Measurements from ENCODE around the gene SOD3.

Gene SOD3

GRCh38 chr4:24809815-24810405 lies 14.5 kb downstream of the SOD3 start:
- no peak for TF ChIP-seq FOXP2 (optimal IDR thresholded peaks at IDR 0.05; ENCODE audit: borderline replicate concordance, extremely low read depth, extremely low read length, insufficient read depth)
- TF ChIP-seq TAF1 (IDR thresholded peaks at IDR 0.05; ENCODE audit: borderline replicate concordance, insufficient read depth, low read length): no peak
- TF ChIP-seq SIN3A (IDR thresholded peaks at IDR 0.05; ENCODE audit: borderline replicate concordance, insufficient read depth, low read length): no peak
- TF ChIP-seq POLR2AphosphoS5 (IDR thresholded peaks at IDR 0.05; ENCODE audit: low read depth, low read length): no peak
- TF ChIP-seq REST (IDR thresholded peaks at IDR 0.05; ENCODE audit: insufficient read depth in 1 of 2, low read depth in 2 of 2, low read length in 2 of 2): no peak

DNA sequence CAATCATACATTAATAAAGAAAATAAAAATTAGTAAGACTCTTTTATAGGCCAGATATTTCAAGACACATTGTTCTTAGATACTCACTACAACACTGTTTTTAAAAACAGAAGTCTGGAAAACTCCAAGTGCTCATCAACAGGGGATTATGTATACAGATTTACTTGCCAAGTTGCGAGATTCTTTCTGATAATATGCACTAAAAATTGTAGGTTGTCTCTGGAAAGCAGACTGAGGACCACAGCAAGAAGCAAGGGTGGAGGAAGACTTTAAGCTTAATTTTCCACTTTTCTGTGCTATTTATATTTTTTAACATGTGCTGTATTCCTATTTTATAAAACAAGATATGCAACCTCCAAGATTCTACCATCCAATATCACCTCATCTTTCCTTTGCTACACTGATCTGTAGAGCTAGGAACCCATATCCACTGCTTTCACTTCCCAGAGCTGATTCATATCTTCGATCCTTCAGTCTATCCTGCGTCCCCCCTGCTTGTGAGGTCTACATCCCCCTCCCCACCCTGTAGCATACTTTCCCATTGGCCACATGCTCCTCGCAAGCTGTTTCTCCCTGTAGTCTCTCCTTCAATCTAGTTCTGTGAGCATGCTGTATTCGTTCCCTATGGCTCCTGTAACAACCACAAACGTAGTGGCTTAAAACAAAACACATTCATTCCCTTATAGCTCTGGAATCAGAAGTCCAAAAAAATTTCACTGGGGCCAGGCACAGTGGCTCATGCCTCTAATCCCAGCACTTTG lies 15.7 kb downstream of the SOD3 start:
- TF ChIP-seq FOXP2 (optimal IDR thresholded peaks at IDR 0.05; ENCODE audit: borderline replicate concordance, extremely low read depth, extremely low read length, insufficient read depth) (no peak), REST (IDR thresholded peaks at IDR 0.05; ENCODE audit: insufficient read depth in 1 of 2, low read depth in 2 of 2, low read length in 2 of 2) (no peak), SIN3A (IDR thresholded peaks at IDR 0.05; ENCODE audit: borderline replicate concordance, insufficient read depth, low read length) (no peak), TAF1 (IDR thresholded peaks at IDR 0.05; ENCODE audit: borderline replicate concordance, insufficient read depth, low read length) (no peak), POLR2AphosphoS5 (IDR thresholded peaks at IDR 0.05; ENCODE audit: low read depth, low read length) (no peak)

DNA sequence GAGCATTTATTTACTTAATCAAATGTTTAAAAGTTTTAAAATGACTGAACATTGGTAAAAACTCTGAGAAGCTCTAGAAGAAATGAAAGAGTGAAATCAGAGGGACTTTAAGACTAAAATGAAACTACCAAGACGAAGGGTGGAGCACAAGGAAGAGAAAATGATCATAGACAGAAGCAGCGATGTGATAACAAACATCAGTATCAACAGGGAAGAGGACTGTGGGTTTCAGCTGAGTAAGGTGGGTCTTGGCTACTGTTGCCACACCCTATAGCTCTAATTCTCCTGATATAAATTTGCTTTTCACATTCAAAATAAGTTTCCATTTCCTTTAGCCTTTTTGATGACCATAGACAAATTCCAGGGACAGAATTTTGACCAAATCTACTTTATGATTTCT lies 18.4 kb downstream of the SOD3 start:
- no peak for TF ChIP-seq SIN3A (IDR thresholded peaks at IDR 0.05; ENCODE audit: borderline replicate concordance, insufficient read depth, low read length)

DNA sequence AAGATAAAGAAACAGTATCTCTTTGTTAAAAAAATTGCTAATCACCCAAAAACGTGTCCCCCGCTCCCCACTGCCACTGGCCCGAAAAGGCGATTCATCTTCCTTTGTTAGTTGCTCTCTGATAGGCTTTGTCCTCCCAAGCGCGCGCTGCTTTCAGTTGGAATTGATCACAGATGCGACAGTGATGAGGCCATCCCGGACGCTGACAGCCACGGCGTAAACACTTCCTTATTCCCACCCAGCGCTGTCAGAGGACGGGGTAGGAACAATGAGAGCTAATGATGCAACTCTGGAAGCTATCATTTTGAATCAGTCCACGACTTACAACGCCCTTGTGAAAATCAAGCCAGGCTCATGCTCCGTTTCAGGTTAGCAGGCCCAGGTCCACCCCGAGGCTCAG lies 21.4 kb downstream of the SOD3 start:
- TF ChIP-seq SIN3A (IDR thresholded peaks at IDR 0.05; ENCODE audit: borderline replicate concordance, insufficient read depth, low read length) (no peak), TAF1 (IDR thresholded peaks at IDR 0.05; ENCODE audit: borderline replicate concordance, insufficient read depth, low read length) (no peak), FOXP2 (optimal IDR thresholded peaks at IDR 0.05; ENCODE audit: borderline replicate concordance, extremely low read depth, extremely low read length, insufficient read depth) (peak; percentile 85), REST (IDR thresholded peaks at IDR 0.05; ENCODE audit: insufficient read depth in 1 of 2, low read depth in 2 of 2, low read length in 2 of 2) (no peak), POLR2AphosphoS5 (IDR thresholded peaks at IDR 0.05; ENCODE audit: low read depth, low read length) (no peak)

- TF ChIP-seq POLR2AphosphoS5 (IDR thresholded peaks at IDR 0.05; ENCODE audit: low read depth, low read length) (no peak), SIN3A (IDR thresholded peaks at IDR 0.05; ENCODE audit: borderline replicate concordance, insufficient read depth, low read length) (no peak), REST (IDR thresholded peaks at IDR 0.05; ENCODE audit: insufficient read depth in 1 of 2, low read depth in 2 of 2, low read length in 2 of 2) (no peak), FOXP2 (optimal IDR thresholded peaks at IDR 0.05; ENCODE audit: borderline replicate concordance, extremely low read depth, extremely low read length, insufficient read depth) (no peak), TAF1 (IDR thresholded peaks at IDR 0.05; ENCODE audit: borderline replicate concordance, insufficient read depth, low read length) (no peak)
Observed at GRCh38 chr4:24820541-24820940, 25.2 kb downstream of the SOD3 start.

All from PFSK-1 (cell line).